NCI-H2227 (cell line): ENCODE data around the gene VMP1.
"Not testable (repeated sequence)": the region's sequence is repeated elsewhere in the genome, so short reads cannot be mapped to it uniquely, and the experiment has no call there.

ENCODE experiments used
- DNase-seq: peaks from one replicate; lab custom pipeline; 2025; ENCODE audit not compliant: unreplicated experiment; lab: John Stamatoyannopoulos, UW

Gene VMP1

GRCh38 chr17:59806322-59806721, 98.9 kb downstream of the VMP1 start:
- not testable (repeated sequence) for DNase-seq

- no peak for DNase-seq
Observed at GRCh38 chr17:59807892-59808509, 100.5 kb downstream of the VMP1 start.

GRCh38 chr17:59810894-59811153, 103.4 kb downstream of the VMP1 start:
- no peak for DNase-seq

- DNase-seq = no peak
Observed at GRCh38 chr17:59811209-59811608, 103.8 kb downstream of the VMP1 start.

GRCh38 chr17:59812139-59812538, 104.7 kb downstream of the VMP1 start:
- DNase-seq = no peak

- DNase-seq = no peak
Observed at GRCh38 chr17:59814276-59814675, 106.8 kb downstream of the VMP1 start.

GRCh38 chr17:59814685-59815084, 107.2 kb downstream of the VMP1 start:
- no peak for DNase-seq

GRCh38 chr17:59815965-59816364, 108.5 kb downstream of the VMP1 start:
- peak; percentile 41 for DNase-seq

GRCh38 chr17:59825533-59826322, 118.3 kb downstream of the VMP1 start:
- DNase-seq = no peak

GRCh38 chr17:59826706-59827453, 119.4 kb downstream of the VMP1 start:
- no peak for DNase-seq

- no peak for DNase-seq
Observed at GRCh38 chr17:59827721-59828477, 120.4 kb downstream of the VMP1 start.

- DNase-seq = no peak
Observed at GRCh38 chr17:59828478-59828760, 121.0 kb downstream of the VMP1 start.

- not testable (repeated sequence) for DNase-seq
Observed at GRCh38 chr17:59828819-59829216, 121.4 kb downstream of the VMP1 start.

- peak; percentile 23 for DNase-seq
Observed at GRCh38 chr17:59829217-59830006, 122.0 kb downstream of the VMP1 start.

- no peak for DNase-seq
Observed at GRCh38 chr17:59830007-59830630, 122.7 kb downstream of the VMP1 start.

- DNase-seq = no peak
Observed at GRCh38 chr17:59830846-59831486, 123.5 kb downstream of the VMP1 start.

GRCh38 chr17:59832883-59833379, 125.5 kb downstream of the VMP1 start:
- DNase-seq = peak; percentile 25

GRCh38 chr17:59837308-59838051, 130.0 kb downstream of the VMP1 start:
- peak; percentile 9 for DNase-seq
